CD8-positive, alpha-beta memory T cell (primary cell): ENCODE data around the gene CCDC107. TPM values are rescaled to one million over a fixed set of nuclear protein-coding genes. Genes with fewer than 3 reads are reported as not detected.
"Not testable (repeated sequence)": the region's sequence is repeated elsewhere in the genome, so short reads cannot be mapped to it uniquely, and the experiment has no call there.

ENCODE experiments used
- CTCF ChIA-PET: fragments of 350-600 bp; sonication (Branson Sonifier 250); formaldehyde crosslinking; loops from one replicate; lab custom pipeline; 2021; ENCODE audit warnings: antibody characterized with exemption; lab: Charles Lee
- POLR2A ChIA-PET: fragments of 350-600 bp; sonication (Branson Sonifier 250); formaldehyde crosslinking; loops from one replicate; lab custom pipeline; 2021; ENCODE audit warnings: antibody characterized with exemption; lab: Charles Lee
- DNase-seq, 5 donors: peaks; one replicate each; pipeline versions ENCODE4 v3.0.0 to v3.0.0-alpha.2; 2020 to 2022; ENCODE audit warnings: mixed read lengths in 1 of 5
- H3K27ac ChIP-seq: one replicate; pipeline ENCODE4 v1.7.0; 2013; ENCODE audit warnings: low read depth, mild to moderate bottlenecking, low read length, moderate library complexity
- H3K27me3 ChIP-seq: 2 replicates; pipeline ENCODE4 v1.7.0; 2013; ENCODE audit warnings: low read length, mild to moderate bottlenecking; ENCODE audit not compliant: insufficient read depth, poor library complexity, severe bottlenecking
- H3K36me3 ChIP-seq: 2 replicates; pipeline ENCODE4 v1.7.0; 2013; ENCODE audit warnings: mild to moderate bottlenecking, low read length, moderate library complexity; ENCODE audit not compliant: insufficient read depth
- H3K4me1 ChIP-seq: 2 replicates; pipeline ENCODE4 v1.7.0; 2013; ENCODE audit warnings: mild to moderate bottlenecking, low read length, moderate library complexity; ENCODE audit not compliant: insufficient read depth
- H3K4me3 ChIP-seq: 2 replicates; pipeline ENCODE4 v1.7.0; 2013; ENCODE audit warnings: mild to moderate bottlenecking, low read length
- H3K9me3 ChIP-seq: 2 replicates; pipeline ENCODE4 v1.7.0; 2013; ENCODE audit warnings: mild to moderate bottlenecking, low read length
- H3K27ac Mint-ChIP-seq, 8 donors: one replicate each; pipeline ENCODE4 v1.8.0; 2020 to 2021; ENCODE audit warnings: mixed read lengths in 8 of 8, mild to moderate bottlenecking in 6 of 8, inconsistent platforms in 3 of 8, moderate library complexity in 3 of 8
- H3K27me3 Mint-ChIP-seq, 2 donors: one replicate each; pipeline ENCODE4 v1.8.0; 2020 to 2021; ENCODE audit warnings: mixed read lengths in 2 of 2, mild to moderate bottlenecking in 1 of 2, moderate library complexity in 1 of 2
- H3K36me3 Mint-ChIP-seq, 3 donors: one replicate each; pipeline ENCODE4 v1.8.0; 2020 to 2021; ENCODE audit warnings: mixed read lengths in 3 of 3, inconsistent platforms in 1 of 3, mild to moderate bottlenecking in 1 of 3
- H3K4me1 Mint-ChIP-seq, 3 donors: one replicate each; pipeline ENCODE4 v1.8.0; 2020 to 2021; ENCODE audit warnings: mixed read lengths in 3 of 3, inconsistent platforms in 1 of 3, mild to moderate bottlenecking in 1 of 3
- H3K4me3 Mint-ChIP-seq, 7 donors: one replicate each; pipeline ENCODE4 v1.8.0; 2020 to 2021; ENCODE audit warnings: mixed read lengths in 7 of 7, mild to moderate bottlenecking in 6 of 7, moderate library complexity in 4 of 7, inconsistent platforms in 2 of 7
- H3K9me3 Mint-ChIP-seq, 5 donors: one replicate each; pipeline ENCODE4 v1.8.0; 2020 to 2022; ENCODE audit warnings: mixed read lengths in 5 of 5, mild to moderate bottlenecking in 3 of 5, moderate library complexity in 2 of 5, inconsistent platforms in 1 of 5
- polyA plus RNA-seq: library from polyadenylated mRNA; unstranded; fragments of 300-500 nt; fragmentation: Illumina TruSeq; gene quantifications from one replicate; pipeline ENCODE4 v1.2.3, GENCODE V29; 2021
- total RNA-seq, 2 experiments: library from RNA; stranded (reverse); gene quantifications; one replicate each; pipeline ENCODE4 v1.2.3, GENCODE V29; 2021

The CCDC107 gene
- total and polyA plus RNA-seq, 3 experiments from 2014 or later: 18.5 to 105 (median 20.0) TPM

GRCh38 chr9:35627575-35627974 is 30.5 kb upstream of the CCDC107 start:
- Mint-ChIP-seq H3K27me3 (no peaks in the 10 kb centered on the region), H3K4me1 (peaks cover 0 to 4% (median 0%) of the 10 kb centered on the region in 3 donors), H3K4me3 (no peak overlapping the region), H3K36me3 (no peaks in the 10 kb centered on the region), H3K9me3 (no peaks in the 10 kb centered on the region), H3K27ac (peak overlapping the region in 1 of 8 donors; percentile 63)
- CTCF ChIA-PET: interaction anchor here (1.8 to 2.0 kb wide), 2 partner anchors 19 to 69 kb away, joined by 7 to 8 read pairs; no protein-coding TSS in a partner anchor
- no peaks in the 10 kb centered on the region for H3K4me1 ChIP-seq
- no peaks in the 10 kb centered on the region for H3K36me3 ChIP-seq
- no peaks in the 10 kb centered on the region for H3K9me3 ChIP-seq
- H3K27me3 ChIP-seq: no peaks in the 10 kb centered on the region
- no peak overlapping the region for H3K4me3 ChIP-seq
- no peak overlapping the region for H3K27ac ChIP-seq
- no peak for DNase-seq
- POLR2A ChIA-PET: no interaction called here

DNA sequence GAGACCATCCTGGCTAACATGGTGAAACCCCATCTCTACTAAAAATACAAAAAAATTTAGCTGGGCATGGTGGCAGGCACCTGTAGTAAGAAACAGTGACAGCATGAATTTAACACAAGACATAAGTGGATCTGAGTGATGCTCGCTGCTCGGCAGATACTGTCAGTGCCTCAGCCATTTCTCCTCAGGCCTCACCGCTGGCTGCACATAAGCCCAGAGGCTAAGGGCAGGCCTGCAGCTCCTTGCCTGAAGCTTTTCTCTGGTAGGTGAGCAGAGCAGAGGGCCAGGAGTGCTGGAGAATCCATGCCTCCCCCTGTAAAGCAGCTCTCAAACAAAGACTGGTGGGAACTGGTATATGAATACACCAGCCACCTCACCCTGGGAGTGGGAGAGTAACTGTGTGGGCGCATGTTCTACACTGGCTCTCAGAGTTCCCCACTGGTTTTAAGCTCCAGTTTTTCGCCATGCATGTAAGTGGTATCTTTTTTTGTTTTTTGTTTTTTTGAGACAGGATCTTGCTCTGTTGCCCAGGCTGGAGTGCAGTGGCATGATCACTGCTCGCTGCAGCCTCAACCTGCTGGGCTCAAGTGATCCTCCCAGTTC is 29.6 kb upstream of the CCDC107 start:
- no peaks in the 10 kb centered on the region for H3K27me3 Mint-ChIP-seq
- peaks cover 0 to 4% (median 0%) of the 10 kb centered on the region in 3 donors for H3K4me1 Mint-ChIP-seq
- no peak overlapping the region for H3K27ac Mint-ChIP-seq
- Histone ChIP-seq H3K4me1 (no peaks in the 10 kb centered on the region), H3K27ac (no peak overlapping the region), H3K4me3 (no peak overlapping the region), H3K9me3 (no peaks in the 10 kb centered on the region), H3K36me3 (no peaks in the 10 kb centered on the region), H3K27me3 (no peaks in the 10 kb centered on the region)
- POLR2A ChIA-PET: interaction anchor here (1.0 kb wide), 2 partner anchors 8 to 19 kb away, joined by 4 read pairs; no protein-coding TSS in a partner anchor
- H3K36me3 Mint-ChIP-seq: no peaks in the 10 kb centered on the region
- DNase-seq: no peak
- CTCF ChIA-PET: interaction anchor here (0.8 to 2.3 kb wide), 6 partner anchors 8 to 68 kb away, joined by 3 to 8 read pairs (median 6); no protein-coding TSS in a partner anchor
- H3K9me3 Mint-ChIP-seq: no peaks in the 10 kb centered on the region
- no peak overlapping the region for H3K4me3 Mint-ChIP-seq

DNA sequence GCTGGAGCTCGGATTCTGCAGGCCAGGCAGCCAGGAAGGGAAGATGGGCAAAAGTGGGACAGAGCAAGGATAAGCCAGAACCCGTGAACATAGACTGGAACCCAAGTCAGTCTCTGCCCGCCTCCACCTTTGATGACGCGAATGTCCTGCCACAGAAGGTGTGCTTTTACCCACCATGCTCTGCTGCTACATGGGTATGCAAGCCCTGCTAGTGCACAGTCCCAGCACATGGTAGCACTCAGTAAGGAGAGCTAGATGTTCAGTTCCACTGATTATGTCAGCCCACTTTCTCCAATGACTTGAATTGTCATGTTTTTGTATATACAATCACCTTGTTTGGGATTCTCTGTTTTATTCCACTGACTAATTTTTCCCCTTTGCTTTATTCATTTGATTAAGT is 28.5 kb upstream of the CCDC107 start:
- Histone ChIP-seq H3K27me3 (no peaks in the 10 kb centered on the region), H3K9me3 (no peaks in the 10 kb centered on the region), H3K4me1 (no peaks in the 10 kb centered on the region), H3K36me3 (no peaks in the 10 kb centered on the region), H3K27ac (no peak overlapping the region), H3K4me3 (no peak overlapping the region)
- no peak for DNase-seq
- Mint-ChIP-seq H3K36me3 (no peaks in the 10 kb centered on the region), H3K27me3 (no peaks in the 10 kb centered on the region), H3K9me3 (no peaks in the 10 kb centered on the region), H3K4me3 (no peak overlapping the region), H3K4me1 (peaks cover 0 to 5% (median 0%) of the 10 kb centered on the region in 3 donors), H3K27ac (no peak overlapping the region)
- ChIA-PET CTCF (interaction anchor here (0.8 to 2.3 kb wide), 6 partner anchors 9 to 67 kb away, joined by 3 to 7 read pairs (median 4); no protein-coding TSS in a partner anchor), POLR2A (interaction anchor here (1.0 kb wide), 1 partner anchor 17 kb away, joined by 4 read pairs; no protein-coding TSS in a partner anchor)

GRCh38 chr9:35635730-35636129 is 22.4 kb upstream of the CCDC107 start:
- H3K27ac ChIP-seq: no peak overlapping the region
- Mint-ChIP-seq H3K9me3 (no peaks in the 10 kb centered on the region), H3K27ac (peak overlapping the region; percentile 78 to 97 (median 87)), H3K36me3 (peaks cover 4 to 6% (median 6%) of the 10 kb centered on the region in 3 donors), H3K27me3 (no peaks in the 10 kb centered on the region), H3K4me3 (peak overlapping the region in 2 of 7 donors; percentile 32 to 69), H3K4me1 (peaks cover 49 to 59% (median 55%) of the 10 kb centered on the region in 3 donors)
- H3K27me3 ChIP-seq: no peaks in the 10 kb centered on the region
- no peak for DNase-seq
- peaks cover 33% of the 10 kb centered on the region for H3K4me1 ChIP-seq
- POLR2A ChIA-PET: interaction anchor here (0.6 kb wide), 1 partner anchor 12 kb away, joined by 3 read pairs; no protein-coding TSS in a partner anchor
- no peaks in the 10 kb centered on the region for H3K9me3 ChIP-seq
- H3K36me3 ChIP-seq: no peaks in the 10 kb centered on the region
- CTCF ChIA-PET: interaction anchor here (1.3 kb wide), 1 partner anchor 25 kb away, joined by 4 read pairs; no protein-coding TSS in a partner anchor
- H3K4me3 ChIP-seq: no peak overlapping the region

DNA sequence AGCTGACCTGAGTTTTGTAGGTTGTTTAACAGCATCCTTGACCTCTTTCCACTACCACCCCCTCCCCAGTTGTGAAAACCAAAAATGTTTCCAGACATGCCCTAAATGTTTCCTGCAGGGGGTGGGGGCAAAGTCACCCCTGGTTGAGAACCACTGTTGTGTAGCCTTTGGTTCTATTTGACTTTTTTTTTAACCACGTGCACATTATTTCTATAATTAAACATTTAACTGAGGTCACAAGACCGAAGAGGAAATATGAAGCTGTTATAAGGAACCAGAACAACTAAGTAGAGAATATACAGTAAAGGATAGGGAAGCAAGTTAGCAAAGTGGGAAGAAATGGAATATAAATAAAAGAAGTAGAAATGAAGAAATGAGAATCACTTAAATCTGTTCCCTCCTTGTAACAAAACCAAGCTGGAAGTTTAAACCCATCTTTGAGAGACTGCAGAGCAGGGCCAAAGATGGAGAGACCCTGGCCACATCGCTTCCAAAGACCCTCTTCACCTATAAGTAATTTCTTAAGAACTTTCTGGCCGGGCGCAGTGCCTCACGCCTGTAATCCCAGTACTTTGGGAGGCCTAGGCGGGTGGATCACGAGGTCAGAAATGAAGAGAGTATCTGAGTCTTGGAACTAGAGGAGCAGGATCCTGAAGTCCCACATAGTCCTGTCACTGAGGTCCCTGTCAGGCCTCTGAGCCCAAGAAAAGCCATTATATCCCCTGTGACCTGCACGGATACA is 21.8 kb upstream of the CCDC107 start:
- DNase-seq: no peak
- no peaks in the 10 kb centered on the region for H3K27me3 Mint-ChIP-seq
- peaks cover 33% of the 10 kb centered on the region for H3K4me1 ChIP-seq
- peaks cover 4 to 11% (median 8%) of the 10 kb centered on the region in 3 donors for H3K36me3 Mint-ChIP-seq
- POLR2A ChIA-PET: no interaction called here
- no peaks in the 10 kb centered on the region for H3K9me3 Mint-ChIP-seq
- no peak overlapping the region for H3K27ac ChIP-seq
- CTCF ChIA-PET: interaction anchor here (0.8 to 1.3 kb wide), 2 partner anchors 11 to 25 kb away, joined by 4 read pairs; no protein-coding TSS in a partner anchor
- H3K27ac Mint-ChIP-seq: peak overlapping the region; percentile 79 to 97 (median 91)
- no peaks in the 10 kb centered on the region for H3K9me3 ChIP-seq
- peak overlapping the region; percentile 3 to 69 (median 36) for H3K4me3 Mint-ChIP-seq
- peaks cover 50 to 64% (median 55%) of the 10 kb centered on the region in 3 donors for H3K4me1 Mint-ChIP-seq
- no peaks in the 10 kb centered on the region for H3K27me3 ChIP-seq
- H3K4me3 ChIP-seq: no peak overlapping the region
- no peaks in the 10 kb centered on the region for H3K36me3 ChIP-seq

DNA sequence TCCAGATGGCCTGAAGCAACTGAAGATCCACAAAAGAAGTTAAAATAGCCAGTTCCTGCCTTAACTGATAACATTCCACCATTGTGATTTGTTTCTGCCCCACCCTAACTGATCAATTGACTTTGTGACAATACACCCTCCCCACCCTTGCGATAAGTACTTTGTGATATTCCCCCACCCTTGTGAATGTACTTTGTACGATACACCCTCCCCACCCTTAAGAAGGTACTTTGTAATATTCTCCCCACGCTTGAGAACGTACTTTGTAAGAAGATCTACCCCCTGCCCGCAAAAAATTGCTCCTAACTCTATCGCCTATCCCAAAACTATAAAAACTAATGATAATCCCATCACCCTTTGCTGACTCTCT is 21.2 kb upstream of the CCDC107 start:
- Mint-ChIP-seq H3K27ac (peak overlapping the region; percentile 79 to 97 (median 94)), H3K4me3 (peak overlapping the region in 2 of 7 donors; percentile 39 to 69), H3K36me3 (peaks cover 4 to 11% (median 11%) of the 10 kb centered on the region in 3 donors), H3K4me1 (peaks cover 52 to 69% (median 55%) of the 10 kb centered on the region in 3 donors)
- H3K36me3 ChIP-seq, DNase-seq, H3K27me3 Mint-ChIP-seq, POLR2A ChIA-PET, H3K27ac ChIP-seq, H3K27me3 ChIP-seq, H3K4me3 ChIP-seq, H3K9me3 ChIP-seq, H3K9me3 Mint-ChIP-seq: not testable (repeated sequence)
- peaks cover 33% of the 10 kb centered on the region for H3K4me1 ChIP-seq
- CTCF ChIA-PET: interaction anchor here (0.8 to 1.3 kb wide), 2 partner anchors 10 to 26 kb away, joined by 4 read pairs; no protein-coding TSS in a partner anchor

DNA sequence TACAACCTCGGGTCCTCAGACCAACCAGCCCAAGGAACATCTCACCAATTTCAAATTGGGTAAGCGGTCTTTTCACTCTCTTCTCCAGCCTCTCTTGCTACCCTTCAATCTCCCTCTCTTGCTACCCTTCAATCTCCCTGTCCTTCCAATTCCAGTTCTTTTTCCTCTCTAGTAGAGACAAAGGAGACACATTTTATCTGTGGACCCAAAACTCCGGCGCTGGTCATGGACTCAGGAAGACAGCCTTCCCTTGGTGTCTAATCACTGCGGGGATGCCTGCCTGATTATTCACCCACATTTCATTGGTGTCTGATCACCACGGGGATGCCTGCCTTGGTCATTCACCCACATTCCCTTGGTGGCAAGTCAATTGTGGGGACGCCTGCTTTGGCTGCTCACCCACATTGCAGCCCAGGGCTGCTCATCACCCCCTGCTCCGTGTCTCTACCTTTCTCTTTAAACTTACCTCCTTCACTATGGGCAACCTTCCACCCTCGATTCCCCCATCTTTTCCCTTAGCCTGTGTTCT is 20.6 kb upstream of the CCDC107 start:
- not testable (repeated sequence) for H3K27me3 Mint-ChIP-seq, DNase-seq, H3K4me3 ChIP-seq, H3K27me3 ChIP-seq, H3K36me3 ChIP-seq, H3K9me3 Mint-ChIP-seq, H3K27ac ChIP-seq, H3K9me3 ChIP-seq
- POLR2A ChIA-PET: interaction anchor here (1.1 to 2.0 kb wide), 2 partner anchors 11 to 20 kb away, joined by 3 to 8 read pairs; no protein-coding TSS in a partner anchor
- Mint-ChIP-seq H3K27ac (peak overlapping the region; percentile 12 to 99 (median 93)), H3K4me3 (peak overlapping the region in 4 of 7 donors; percentile 58 to 71 (median 66)), H3K36me3 (peaks cover 4 to 11% (median 11%) of the 10 kb centered on the region in 3 donors), H3K4me1 (peaks cover 52 to 69% (median 55%) of the 10 kb centered on the region in 3 donors)
- H3K4me1 ChIP-seq: peaks cover 33% of the 10 kb centered on the region
- CTCF ChIA-PET: interaction anchor here (14.3 kb wide), 1 partner anchor 24 kb away, joined by 200 read pairs; the partner anchor contains the start of gene CD72
